SKM-1 treated with dmso at 0.1 percent for 144 hours (cell line): ENCODE measurements around the gene CCHCR1.

Experiments
- DNase-seq: peaks from one replicate; lab custom pipeline; 2025; ENCODE audit not compliant: unreplicated experiment; lab: John Stamatoyannopoulos, UW

CCHCR1 gene

DNA sequence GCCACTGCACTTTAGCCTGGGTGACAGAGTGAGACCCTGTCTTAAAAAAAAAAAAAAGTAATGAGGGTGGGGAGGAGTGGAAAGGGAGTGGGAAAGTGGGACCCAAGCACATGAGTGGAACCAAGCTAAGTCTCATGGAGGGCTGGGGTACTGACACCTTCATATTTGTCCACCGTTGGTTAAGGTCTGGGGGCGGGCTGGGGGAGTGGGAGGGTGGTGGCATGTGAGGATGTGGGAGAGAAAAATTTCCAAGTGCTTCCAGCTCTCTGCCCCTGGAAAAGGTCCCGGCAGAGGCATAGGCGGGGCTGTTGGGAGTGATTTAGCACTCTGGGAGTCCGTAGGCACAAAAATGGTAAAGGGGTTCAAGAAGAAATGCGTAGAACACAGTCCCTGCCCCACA is 24.8 kb downstream of the CCHCR1 start:
- no peak for DNase-seq

DNA sequence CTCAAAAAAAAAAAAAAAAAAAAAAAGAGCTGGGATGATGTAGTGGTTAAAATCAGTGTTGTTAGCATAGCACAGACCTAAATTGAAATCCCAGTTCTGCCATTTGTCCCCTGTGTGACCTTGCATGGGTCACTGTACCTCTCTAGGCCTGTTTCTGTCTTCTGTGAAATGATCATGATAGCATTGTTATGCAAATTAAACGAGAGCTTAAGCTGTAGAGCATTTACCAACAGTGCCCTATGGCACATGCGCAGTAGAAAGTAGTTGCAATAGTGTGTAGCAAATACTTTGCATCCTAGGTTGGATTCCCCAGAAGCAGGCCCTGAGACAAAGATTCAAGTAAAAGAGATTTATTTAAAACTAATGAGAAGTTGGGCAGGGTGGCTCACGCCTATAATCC is 26.0 kb downstream of the CCHCR1 start:
- no peak for DNase-seq

DNA sequence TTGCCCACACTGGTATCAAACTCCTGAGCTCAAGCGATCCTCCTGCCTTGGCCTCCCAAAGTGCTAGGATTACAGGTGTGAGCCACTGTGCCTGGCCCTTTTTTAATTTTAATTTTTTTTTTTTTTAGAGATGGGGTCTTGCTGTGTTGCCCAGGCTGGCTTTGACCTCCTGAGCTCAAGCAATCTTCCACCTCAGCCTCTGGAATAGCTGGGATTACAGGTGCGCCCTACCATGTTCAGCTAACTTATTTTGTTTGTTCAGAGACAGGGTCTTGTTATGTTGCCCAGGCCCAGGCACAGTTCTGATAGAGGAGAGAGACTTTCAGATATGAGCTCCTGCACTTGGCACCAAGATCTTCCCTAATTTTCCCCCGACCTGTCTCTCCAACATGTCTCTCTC is 26.9 kb downstream of the CCHCR1 start:
- DNase-seq = no peak

GRCh38 chr6:31129130-31129529 is 28.5 kb downstream of the CCHCR1 start:
- DNase-seq = no peak

DNA sequence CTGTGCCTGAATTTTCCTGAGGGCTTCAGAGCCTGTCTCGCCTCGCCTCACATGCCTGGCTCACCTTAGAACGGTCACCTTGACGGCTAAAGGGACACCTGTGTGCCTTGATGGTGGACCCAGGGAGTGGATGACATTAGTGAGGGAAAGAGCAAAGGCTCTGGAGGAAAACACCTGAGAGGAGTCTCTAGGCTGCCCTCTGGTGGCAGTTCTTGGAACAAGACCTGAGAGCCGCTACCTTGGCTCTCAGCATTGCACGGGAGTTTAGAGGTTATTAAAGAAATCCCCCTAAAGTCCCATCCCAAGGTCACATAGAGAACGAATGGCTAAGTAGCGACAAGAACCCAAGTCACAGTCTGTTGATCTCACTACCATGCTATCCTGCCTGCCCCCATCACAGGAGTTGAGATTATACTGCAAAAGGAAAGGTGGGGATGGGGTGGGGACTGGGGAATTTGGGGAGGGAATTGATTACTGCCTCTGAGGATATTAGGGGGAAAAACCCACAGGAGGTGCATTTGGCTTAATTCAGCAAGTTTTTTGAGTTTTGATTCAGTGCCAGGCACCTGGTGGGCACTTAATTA is 29.4 kb downstream of the CCHCR1 start:
- peak; percentile 63 for DNase-seq

- DNase-seq = no peak
Measured at GRCh38 chr6:31126396-31127175, 31.0 kb downstream of the CCHCR1 start.

- DNase-seq = no peak
Measured at GRCh38 chr6:31125586-31126363, 31.8 kb downstream of the CCHCR1 start.

DNA sequence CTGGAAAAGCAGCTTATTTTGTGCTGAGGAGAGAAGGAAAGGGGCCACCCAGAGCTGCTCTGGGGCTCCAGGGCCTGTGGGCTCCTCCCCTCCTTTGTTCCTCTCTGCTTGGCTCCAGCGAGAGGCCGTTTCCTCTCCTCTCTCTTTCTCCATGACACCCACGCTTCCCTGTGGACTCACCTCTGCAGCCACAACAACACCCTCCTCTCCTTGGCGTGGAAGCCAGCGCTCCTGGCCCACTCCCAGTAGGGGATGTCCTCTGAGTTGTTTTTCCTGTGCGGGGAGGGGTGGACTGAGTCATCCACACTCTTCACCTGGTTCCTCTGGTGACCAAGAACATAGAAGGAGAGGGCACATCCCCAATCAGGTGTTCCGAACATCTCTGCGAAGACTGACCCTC is 32.4 kb downstream of the CCHCR1 start:
- no peak for DNase-seq

DNA sequence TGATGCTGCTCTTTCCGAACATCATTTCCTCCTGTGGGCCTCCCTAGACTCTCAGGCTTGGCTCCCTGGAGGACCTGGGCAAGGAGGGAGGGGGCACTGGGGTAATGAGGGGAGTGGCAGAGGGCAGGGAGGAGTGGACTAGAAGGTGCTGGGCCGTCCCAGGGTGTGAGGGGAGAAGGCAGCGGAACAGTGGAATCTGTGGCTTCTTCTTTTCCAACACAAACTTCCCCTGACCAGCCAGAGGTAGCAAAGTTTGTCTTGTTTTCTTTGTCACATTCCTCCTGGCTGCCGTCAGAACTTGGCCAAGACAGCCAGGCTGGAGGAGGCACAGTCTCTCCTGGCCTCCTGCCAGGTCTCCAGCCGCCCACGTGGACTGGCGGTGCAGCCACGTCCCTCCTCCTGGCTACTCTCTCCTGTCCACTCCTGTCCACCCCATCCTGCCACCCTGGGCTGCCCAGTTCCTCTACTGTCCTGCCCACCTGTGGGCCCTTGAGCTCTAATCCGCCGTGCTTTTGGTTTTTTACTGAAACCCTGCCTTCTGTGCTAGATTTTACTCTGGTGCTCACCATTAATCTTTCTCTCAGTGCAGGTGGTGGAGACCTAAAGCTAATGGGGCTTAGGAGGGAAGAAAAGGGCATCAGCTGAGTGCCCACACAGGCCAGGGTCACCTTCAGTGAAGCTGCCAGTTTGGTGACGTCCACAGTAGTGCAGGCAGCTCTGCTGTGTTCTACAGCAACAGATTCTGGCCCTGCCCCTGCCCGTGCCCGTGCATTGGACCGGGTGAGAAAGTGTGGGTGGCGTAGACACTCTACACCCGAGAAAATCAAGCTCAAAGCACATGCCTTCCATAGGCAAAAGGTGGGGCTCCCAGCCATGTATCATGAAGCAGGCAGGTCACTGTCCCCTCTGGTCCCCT is 34.6 kb downstream of the CCHCR1 start:
- no peak for DNase-seq

- no peak for DNase-seq
Measured at GRCh38 chr6:31121131-31121790, 36.3 kb downstream of the CCHCR1 start.

DNA sequence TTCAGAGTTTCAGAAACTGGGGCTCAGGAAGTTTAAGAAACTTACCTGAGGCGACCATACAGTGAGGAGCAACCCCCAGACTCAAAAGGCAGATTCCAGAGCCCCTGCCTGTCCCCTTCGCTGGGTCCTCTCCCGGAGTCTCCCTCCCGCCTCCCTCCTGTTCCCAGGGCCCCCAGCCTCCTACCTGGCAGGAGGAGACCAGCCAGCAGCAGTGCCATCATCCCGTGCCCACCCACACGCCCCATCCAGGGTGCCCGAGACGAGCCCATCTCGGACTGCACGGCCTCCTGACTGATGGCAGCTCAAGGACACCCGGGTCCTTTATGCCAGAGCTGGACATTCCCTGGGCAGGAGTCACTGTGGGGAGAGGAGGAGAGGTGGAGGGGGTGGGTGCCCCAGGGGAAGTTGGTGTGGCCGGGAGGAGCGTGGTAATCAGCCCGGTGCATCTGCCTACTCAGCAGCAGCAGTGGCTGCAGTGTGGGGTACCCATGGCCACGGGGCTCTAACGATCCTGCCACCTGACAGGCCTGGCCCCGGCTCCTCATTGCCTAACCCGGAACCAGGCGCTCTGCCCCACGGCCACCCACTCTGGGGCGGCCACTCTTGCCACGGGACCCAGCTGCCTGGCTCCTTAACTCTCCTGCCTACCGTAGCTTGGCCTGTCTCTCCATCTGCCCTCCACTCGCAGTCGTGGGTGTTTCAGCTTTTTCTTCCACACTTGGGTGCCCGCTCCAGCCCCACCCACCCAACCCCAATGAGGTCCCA is 37.3 kb downstream of the CCHCR1 start, which contains the start of gene CDSN:
CDSN (minus strand) TSS at position 296 of the 765 bp plus-strand sequence; CDS start at position 269, 27 bp downstream.
- DNase-seq = no peak

GRCh38 chr6:31118178-31118577 is 39.4 kb downstream of the CCHCR1 start:
- DNase-seq = no peak

DNA sequence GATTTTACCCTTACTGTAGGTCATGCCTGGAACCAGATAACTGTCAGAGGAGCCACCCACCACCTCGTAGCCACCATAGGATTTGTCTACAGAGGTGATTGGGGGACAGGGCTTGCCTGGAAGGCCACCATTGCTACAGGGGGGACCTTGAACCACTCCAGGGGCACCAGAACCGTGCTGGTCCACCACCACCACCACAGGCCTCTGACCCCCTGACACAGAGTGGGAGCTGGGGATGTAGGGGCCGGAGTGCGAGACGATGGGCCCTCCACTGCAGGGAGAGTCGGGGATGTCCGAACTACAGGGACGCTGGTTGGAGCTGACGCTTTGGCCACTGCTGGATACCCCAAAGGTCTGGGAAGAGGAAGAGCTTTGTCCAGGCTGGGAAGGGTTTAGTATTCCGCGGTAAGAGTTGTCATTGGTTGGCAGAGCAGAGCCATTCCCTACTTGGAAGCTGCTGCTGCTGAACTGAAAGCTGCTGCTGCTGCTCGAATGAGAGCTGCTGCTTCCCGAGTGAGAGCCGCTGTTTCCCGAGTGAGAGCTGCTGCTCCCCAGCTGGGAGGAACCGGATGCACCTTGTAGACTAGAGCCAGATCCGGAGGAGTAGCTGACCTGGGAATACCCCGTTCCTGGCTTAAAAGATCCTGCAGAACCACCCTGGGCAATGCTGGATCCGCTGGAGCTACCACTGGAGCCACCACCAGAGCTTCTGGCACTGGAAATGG is 40.8 kb downstream of the CCHCR1 start:
- no peak for DNase-seq

GRCh38 chr6:31115941-31116560 is 41.6 kb downstream of the CCHCR1 start:
- no peak for DNase-seq

GRCh38 chr6:31114970-31115849 is 42.4 kb downstream of the CCHCR1 start:
- no peak for DNase-seq

GRCh38 chr6:31114541-31114878 is 43.1 kb downstream of the CCHCR1 start, which contains the start of gene PSORS1C1:
TSS of gene PSORS1C1 (plus strand) at chr6:31114800. CDS start at chr6:31129633, 14,833 bp downstream.
- no peak for DNase-seq

- no peak for DNase-seq
Measured at GRCh38 chr6:31113861-31114540, 43.6 kb downstream of the CCHCR1 start.
